ENCODE data around the gene GSTA4. TPM values are rescaled to one million over a fixed set of nuclear protein-coding genes. Genes with fewer than 3 reads are reported as not detected.
"Not testable (repeated sequence)": the region's sequence is repeated elsewhere in the genome, so short reads cannot be mapped to it uniquely, and the experiment has no call there.

GSTA4 gene
- 30.9 to 43.4 TPM (median 31.4 TPM) in 3 replicates for total RNA-seq
- long read RNA-seq, transcript GSTA4-203 (7 exons, 1,334 nt): major isoform, 26 of 33 reads
- long read RNA-seq, partial matches to known transcripts: 2 of 33 reads
- long read RNA-seq, other reads (novel, unspliced or antisense): 5 of 33 reads

GRCh38 chr6:52995089-52995912 lies at the start of gene GSTA4:
TSS of gene GSTA4 (minus strand) at chr6:52995284. CDS start at chr6:52994243, 1,041 bp downstream.
- Mint-ChIP-seq H3K4me1 (ENCODE audit: low read depth) (peaks cover 38% of the 10 kb centered on the region), H3K27ac (ENCODE audit: unreplicated experiment) (peak within 1 kb of the TSS; percentile 98), H3K4me3 (ENCODE audit: unreplicated experiment) (peak within 1 kb of the TSS; percentile 96)
- H3K36me3 Mint-ChIP-seq (ENCODE audit: low read depth); H3K27me3 Mint-ChIP-seq (ENCODE audit: low read depth); H3K9me3 Mint-ChIP-seq (ENCODE audit: low read depth): not testable (repeated sequence)
- DNase-seq (ENCODE audit: low spot score): peak; percentile 99
- peak; percentile 88 for TF ChIP-seq CTCF (IDR thresholded peaks at IDR 0.05)

GRCh38 chr6:53044572-53044971 lies 49.5 kb upstream of the GSTA4 start:
- peak overlapping the region; percentile 95 for H3K27ac Mint-ChIP-seq (ENCODE audit: unreplicated experiment)
- TF ChIP-seq CTCF (IDR thresholded peaks at IDR 0.05): no peak

GRCh38 chr6:53044071-53044470 lies 49.0 kb upstream of the GSTA4 start:
- H3K27me3 Mint-ChIP-seq (ENCODE audit: low read depth): no peaks in the 10 kb centered on the region
- H3K9me3 Mint-ChIP-seq (ENCODE audit: low read depth): no peaks in the 10 kb centered on the region
- peaks cover 65% of the 10 kb centered on the region for H3K4me1 Mint-ChIP-seq (ENCODE audit: low read depth)
- H3K36me3 Mint-ChIP-seq (ENCODE audit: low read depth): peaks cover 17% of the 10 kb centered on the region
- TF ChIP-seq CTCF (IDR thresholded peaks at IDR 0.05): peak; percentile 39
- H3K27ac Mint-ChIP-seq (ENCODE audit: unreplicated experiment): peak overlapping the region; percentile 95
- no peak for DNase-seq (ENCODE audit: low spot score)
- H3K4me3 Mint-ChIP-seq (ENCODE audit: unreplicated experiment): peak overlapping the region; percentile 53

More at GRCh38 chr6:53044572-53044971, 49.5 kb upstream of the GSTA4 start:
- Mint-ChIP-seq H3K27me3 (ENCODE audit: low read depth) (no peaks in the 10 kb centered on the region), H3K9me3 (ENCODE audit: low read depth) (no peaks in the 10 kb centered on the region), H3K4me1 (ENCODE audit: low read depth) (peaks cover 64% of the 10 kb centered on the region), H3K4me3 (ENCODE audit: unreplicated experiment) (no peak overlapping the region), H3K36me3 (ENCODE audit: low read depth) (peaks cover 12% of the 10 kb centered on the region)
- no peak for DNase-seq (ENCODE audit: low spot score)

- no peak for TF ChIP-seq CTCF (IDR thresholded peaks at IDR 0.05)
- no peaks in the 10 kb centered on the region for H3K27me3 Mint-ChIP-seq (ENCODE audit: low read depth)
- peak overlapping the region; percentile 53 for H3K4me3 Mint-ChIP-seq (ENCODE audit: unreplicated experiment)
- peak overlapping the region; percentile 95 for H3K27ac Mint-ChIP-seq (ENCODE audit: unreplicated experiment)
- peaks cover 19% of the 10 kb centered on the region for H3K36me3 Mint-ChIP-seq (ENCODE audit: low read depth)
- DNase-seq (ENCODE audit: low spot score): no peak
- no peaks in the 10 kb centered on the region for H3K9me3 Mint-ChIP-seq (ENCODE audit: low read depth)
- peaks cover 60% of the 10 kb centered on the region for H3K4me1 Mint-ChIP-seq (ENCODE audit: low read depth)
These were observed 48.5 kb upstream of the GSTA4 start for GRCh38 chr6:53043581-53043980.

- H3K27ac Mint-ChIP-seq (ENCODE audit: unreplicated experiment): peak overlapping the region; percentile 95
- no peak for DNase-seq (ENCODE audit: low spot score)
- H3K9me3 Mint-ChIP-seq (ENCODE audit: low read depth): no peaks in the 10 kb centered on the region
- no peaks in the 10 kb centered on the region for H3K27me3 Mint-ChIP-seq (ENCODE audit: low read depth)
- H3K36me3 Mint-ChIP-seq (ENCODE audit: low read depth): peaks cover 19% of the 10 kb centered on the region
- no peak overlapping the region for H3K4me3 Mint-ChIP-seq (ENCODE audit: unreplicated experiment)
- no peak for TF ChIP-seq CTCF (IDR thresholded peaks at IDR 0.05)
- H3K4me1 Mint-ChIP-seq (ENCODE audit: low read depth): peaks cover 49% of the 10 kb centered on the region
These were observed 47.0 kb upstream of the GSTA4 start for GRCh38 chr6:53042112-53042511.
